HEK293 (cell line): ENCODE data around the gene BCDIN3D.

ENCODE experiments used
- CTCF ChIA-PET: fragments of 350-600 bp; formaldehyde crosslinking; extraction: SDS; loops from one replicate; lab custom pipeline; 2021; ENCODE audit warnings: antibody characterized with exemption; lab: Yijun Ruan, JAX
- POLR2A ChIA-PET: fragments of 300-600 bp; formaldehyde crosslinking; extraction: SDS; loops from one replicate; lab custom pipeline; 2020; ENCODE audit warnings: antibody characterized with exemption, inconsistent platforms; lab: Yijun Ruan, JAX
- H3K27ac ChIP-seq: fragments of 200-500 bp; sonication (Bioruptor generic); 2 replicates; pipeline ENCODE4 v1.5.1; 2014; ENCODE audit warnings: low read depth, low read length, control low read depth, inconsistent platforms; ENCODE audit errors: extremely low read depth
- H3K36me3 ChIP-seq, 2 experiments: fragments of 200-500 bp in 1 of 2; sonication (Bioruptor generic) in 1 of 2; 1 replicate in 1 of 2; 2 replicates in 1 of 2; pipeline ENCODE4 v1.5.1; 2014 to 2017; ENCODE audit warnings: inconsistent platforms in 2 of 2, low read length in 2 of 2; ENCODE audit not compliant: control insufficient read depth in 2 of 2, insufficient read depth in 1 of 2
- H3K4me1 ChIP-seq: fragments of 200-500 bp; sonication (Bioruptor generic); 2 replicates; pipeline ENCODE4 v1.5.1; 2014; ENCODE audit warnings: mild to moderate bottlenecking, low read length, inconsistent platforms; ENCODE audit not compliant: control insufficient read depth, insufficient read depth
- H3K4me3 ChIP-seq: 2 replicates; pipeline ENCODE4 v1.5.1; 2011; ENCODE audit warnings: low read depth, mild to moderate bottlenecking, control low read depth, low read length, moderate library complexity
- H3K9me3 ChIP-seq: fragments of 200-500 bp; sonication (Bioruptor generic); 2 replicates; pipeline ENCODE4 v1.5.1; 2014; ENCODE audit warnings: low read depth, low read length, inconsistent platforms; ENCODE audit not compliant: control insufficient read depth, insufficient read depth
- MEIS1 ChIP-seq: sonication (generic); formaldehyde crosslinking; IDR thresholded peaks from 2 replicates; pipeline ENCODE4 v1.8.1; 2022; ENCODE audit warnings: missing genetic modification reagents, mild to moderate bottlenecking, borderline replicate concordance
- SP3 ChIP-seq: fragments of 450-650 bp; formaldehyde crosslinking; IDR thresholded peaks from 2 replicates; pipeline ENCODE4 v1.5.1; 2016; ENCODE audit warnings: missing biosample characterization, missing genetic modification characterization
- ZFP69B ChIP-seq: fragments of 450-650 bp; formaldehyde crosslinking; IDR thresholded peaks from 2 replicates; pipeline ENCODE4 v1.5.1; 2016; ENCODE audit warnings: missing biosample characterization, missing genetic modification characterization
- ZNF132 ChIP-seq: fragments of 450-650 bp; formaldehyde crosslinking; IDR thresholded peaks from 2 replicates; pipeline ENCODE4 v1.5.1; 2017; ENCODE audit warnings: missing biosample characterization, missing genetic modification characterization, borderline replicate concordance
- ZNF18 ChIP-seq: fragments of 450-650 bp; formaldehyde crosslinking; IDR thresholded peaks from 2 replicates; pipeline ENCODE4 v1.5.1; 2016; ENCODE audit warnings: missing biosample characterization, missing genetic modification characterization
- ZNF354C ChIP-seq: fragments of 450-650 bp; formaldehyde crosslinking; IDR thresholded peaks from 2 replicates; pipeline ENCODE4 v1.5.1; 2016; ENCODE audit warnings: missing biosample characterization, missing genetic modification characterization, low read depth, borderline replicate concordance
- TF ChIP-seq, protein P1 (sequence below): fragments of 450-650 bp; formaldehyde crosslinking; IDR thresholded peaks from 2 replicates; pipeline ENCODE4 v1.5.1; 2016; ENCODE audit warnings: missing biosample characterization, missing genetic modification characterization
- TF ChIP-seq, protein P2 (sequence below): fragments of 450-650 bp; formaldehyde crosslinking; IDR thresholded peaks from 2 replicates; pipeline ENCODE4 v1.5.1; 2017; ENCODE audit warnings: missing biosample characterization, missing genetic modification characterization
- TF ChIP-seq, protein P3 (sequence below): fragments of 450-650 bp; formaldehyde crosslinking; IDR thresholded peaks from 2 replicates; pipeline ENCODE4 v1.5.1; 2016; ENCODE audit warnings: missing biosample characterization, missing genetic modification characterization, low read depth
- TF ChIP-seq, protein P4 (sequence below): fragments of 450-650 bp; formaldehyde crosslinking; IDR thresholded peaks from 2 replicates; pipeline ENCODE4 v1.5.1; 2016; ENCODE audit warnings: missing biosample characterization, missing genetic modification characterization

BCDIN3D gene

DNA sequence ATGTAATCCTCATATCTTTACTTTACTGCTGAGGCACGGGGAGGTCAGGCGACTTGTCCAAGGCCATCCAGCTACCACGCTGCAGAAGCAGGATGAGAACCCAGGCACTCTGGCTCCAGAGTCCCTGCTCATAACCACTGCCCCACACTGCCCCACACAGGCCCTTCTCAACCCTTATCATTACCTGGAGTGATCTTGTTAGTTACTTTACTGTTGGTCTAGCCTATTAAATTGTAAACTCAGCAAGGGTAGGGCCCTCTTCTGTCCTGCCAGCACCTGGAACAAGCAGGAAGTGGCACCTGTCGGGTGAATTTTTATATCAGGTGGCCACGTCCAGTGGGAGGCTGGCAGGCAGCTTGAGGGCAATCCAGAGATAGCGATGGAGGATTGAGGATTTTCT, 48.6 kb upstream of the BCDIN3D start:
- TF ChIP-seq ZNF354C (tag by site-specific recombination) (no peak), ZNF132 (tag by site-specific recombination) (no peak), SP3 (tag by site-specific recombination) (no peak)
- ChIA-PET CTCF (interaction anchor here (1.4 to 5.1 kb wide), 2 partner anchors 23 to 54 kb away, joined by 6 to 27 read pairs; no protein-coding TSS in a partner anchor), POLR2A (interaction anchor here (1.3 kb wide), 1 partner anchor 23 kb away, joined by 3 read pairs; no protein-coding TSS in a partner anchor)
- no peaks in the 10 kb centered on the region for H3K4me1 ChIP-seq
- H3K27ac ChIP-seq: no peak overlapping the region
- no peaks in the 10 kb centered on the region for H3K9me3 ChIP-seq
- H3K4me3 ChIP-seq: no peak overlapping the region
- H3K36me3 ChIP-seq: no peaks in the 10 kb centered on the region

- no peaks in the 10 kb centered on the region for H3K36me3 ChIP-seq
- H3K9me3 ChIP-seq: no peaks in the 10 kb centered on the region
- no peak overlapping the region for H3K27ac ChIP-seq
- POLR2A ChIA-PET: no interaction called here
- CTCF ChIA-PET: interaction anchor here (5.1 kb wide), 1 partner anchor 23 kb away, joined by 27 read pairs; no protein-coding TSS in a partner anchor
- TF ChIP-seq, protein P1, sequence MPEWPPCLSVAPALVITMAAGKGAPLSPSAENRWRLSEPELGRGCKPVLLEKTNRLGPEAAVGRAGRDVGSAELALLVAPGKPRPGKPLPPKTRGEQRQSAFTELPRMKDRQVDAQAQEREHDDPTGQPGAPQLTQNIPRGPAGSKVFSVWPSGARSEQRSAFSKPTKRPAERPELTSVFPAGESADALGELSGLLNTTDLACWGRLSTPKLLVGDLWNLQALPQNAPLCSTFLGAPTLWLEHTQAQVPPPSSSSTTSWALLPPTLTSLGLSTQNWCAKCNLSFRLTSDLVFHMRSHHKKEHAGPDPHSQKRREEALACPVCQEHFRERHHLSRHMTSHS (tag by site-specific recombination): no peak
- TF ChIP-seq ZFP69B (tag by site-specific recombination) (no peak), MEIS1 (CRISPR knock-in tag) (no peak)
- TF ChIP-seq, protein P2, sequence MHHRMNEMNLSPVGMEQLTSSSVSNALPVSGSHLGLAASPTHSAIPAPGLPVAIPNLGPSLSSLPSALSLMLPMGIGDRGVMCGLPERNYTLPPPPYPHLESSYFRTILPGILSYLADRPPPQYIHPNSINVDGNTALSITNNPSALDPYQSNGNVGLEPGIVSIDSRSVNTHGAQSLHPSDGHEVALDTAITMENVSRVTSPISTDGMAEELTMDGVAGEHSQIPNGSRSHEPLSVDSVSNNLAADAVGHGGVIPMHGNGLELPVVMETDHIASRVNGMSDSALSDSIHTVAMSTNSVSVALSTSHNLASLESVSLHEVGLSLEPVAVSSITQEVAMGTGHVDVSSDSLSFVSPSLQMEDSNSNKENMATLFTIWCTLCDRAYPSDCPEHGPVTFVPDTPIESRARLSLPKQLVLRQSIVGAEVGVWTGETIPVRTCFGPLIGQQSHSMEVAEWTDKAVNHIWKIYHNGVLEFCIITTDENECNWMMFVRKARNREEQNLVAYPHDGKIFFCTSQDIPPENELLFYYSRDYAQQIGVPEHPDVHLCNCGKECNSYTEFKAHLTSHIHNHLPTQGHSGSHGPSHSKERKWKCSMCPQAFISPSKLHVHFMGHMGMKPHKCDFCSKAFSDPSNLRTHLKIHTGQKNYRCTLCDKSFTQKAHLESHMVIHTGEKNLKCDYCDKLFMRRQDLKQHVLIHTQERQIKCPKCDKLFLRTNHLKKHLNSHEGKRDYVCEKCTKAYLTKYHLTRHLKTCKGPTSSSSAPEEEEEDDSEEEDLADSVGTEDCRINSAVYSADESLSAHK (tag by site-specific recombination): peak; percentile 41; the same call in 1 of the 2 replicates
- TF ChIP-seq, protein P3, sequence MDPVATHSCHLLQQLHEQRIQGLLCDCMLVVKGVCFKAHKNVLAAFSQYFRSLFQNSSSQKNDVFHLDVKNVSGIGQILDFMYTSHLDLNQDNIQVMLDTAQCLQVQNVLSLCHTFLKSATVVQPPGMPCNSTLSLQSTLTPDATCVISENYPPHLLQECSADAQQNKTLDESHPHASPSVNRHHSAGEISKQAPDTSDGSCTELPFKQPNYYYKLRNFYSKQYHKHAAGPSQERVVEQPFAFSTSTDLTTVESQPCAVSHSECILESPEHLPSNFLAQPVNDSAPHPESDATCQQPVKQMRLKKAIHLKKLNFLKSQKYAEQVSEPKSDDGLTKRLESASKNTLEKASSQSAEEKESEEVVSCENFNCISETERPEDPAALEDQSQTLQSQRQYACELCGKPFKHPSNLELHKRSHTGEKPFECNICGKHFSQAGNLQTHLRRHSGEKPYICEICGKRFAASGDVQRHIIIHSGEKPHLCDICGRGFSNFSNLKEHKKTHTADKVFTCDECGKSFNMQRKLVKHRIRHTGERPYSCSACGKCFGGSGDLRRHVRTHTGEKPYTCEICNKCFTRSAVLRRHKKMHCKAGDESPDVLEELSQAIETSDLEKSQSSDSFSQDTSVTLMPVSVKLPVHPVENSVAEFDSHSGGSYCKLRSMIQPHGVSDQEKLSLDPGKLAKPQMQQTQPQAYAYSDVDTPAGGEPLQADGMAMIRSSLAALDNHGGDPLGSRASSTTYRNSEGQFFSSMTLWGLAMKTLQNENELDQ (tag by site-specific recombination): 0 out of 2 replicates have a peak, but pooled peaks have one; percentile 41
- TF ChIP-seq, all 188 proteins: peak for 2
- no peak overlapping the region for H3K4me3 ChIP-seq
- no peaks in the 10 kb centered on the region for H3K4me1 ChIP-seq
Measured at GRCh38 chr12:49891012-49891411, 48.1 kb upstream of the BCDIN3D start.

GRCh38 chr12:49890096-49890461, 47.2 kb upstream of the BCDIN3D start:
- no peak overlapping the region for H3K27ac ChIP-seq
- ChIA-PET POLR2A (no interaction called here), CTCF (interaction anchor here (0.6 to 2.0 kb wide), 3 partner anchors 23 to 344 kb away, joined by 3 to 10 read pairs (median 3); no protein-coding TSS in a partner anchor)

More at GRCh38 chr12:49890096-49890461, 47.2 kb upstream of the BCDIN3D start:
- Histone ChIP-seq H3K4me3 (no peak overlapping the region), H3K36me3 (no peaks in the 10 kb centered on the region), H3K4me1 (0 out of 2 replicates have a peak, but pooled peaks cover 1% of the 10 kb centered on the region), H3K9me3 (no peaks in the 10 kb centered on the region)
- TF ChIP-seq ZNF18: no peak
- TF ChIP-seq, protein P4, sequence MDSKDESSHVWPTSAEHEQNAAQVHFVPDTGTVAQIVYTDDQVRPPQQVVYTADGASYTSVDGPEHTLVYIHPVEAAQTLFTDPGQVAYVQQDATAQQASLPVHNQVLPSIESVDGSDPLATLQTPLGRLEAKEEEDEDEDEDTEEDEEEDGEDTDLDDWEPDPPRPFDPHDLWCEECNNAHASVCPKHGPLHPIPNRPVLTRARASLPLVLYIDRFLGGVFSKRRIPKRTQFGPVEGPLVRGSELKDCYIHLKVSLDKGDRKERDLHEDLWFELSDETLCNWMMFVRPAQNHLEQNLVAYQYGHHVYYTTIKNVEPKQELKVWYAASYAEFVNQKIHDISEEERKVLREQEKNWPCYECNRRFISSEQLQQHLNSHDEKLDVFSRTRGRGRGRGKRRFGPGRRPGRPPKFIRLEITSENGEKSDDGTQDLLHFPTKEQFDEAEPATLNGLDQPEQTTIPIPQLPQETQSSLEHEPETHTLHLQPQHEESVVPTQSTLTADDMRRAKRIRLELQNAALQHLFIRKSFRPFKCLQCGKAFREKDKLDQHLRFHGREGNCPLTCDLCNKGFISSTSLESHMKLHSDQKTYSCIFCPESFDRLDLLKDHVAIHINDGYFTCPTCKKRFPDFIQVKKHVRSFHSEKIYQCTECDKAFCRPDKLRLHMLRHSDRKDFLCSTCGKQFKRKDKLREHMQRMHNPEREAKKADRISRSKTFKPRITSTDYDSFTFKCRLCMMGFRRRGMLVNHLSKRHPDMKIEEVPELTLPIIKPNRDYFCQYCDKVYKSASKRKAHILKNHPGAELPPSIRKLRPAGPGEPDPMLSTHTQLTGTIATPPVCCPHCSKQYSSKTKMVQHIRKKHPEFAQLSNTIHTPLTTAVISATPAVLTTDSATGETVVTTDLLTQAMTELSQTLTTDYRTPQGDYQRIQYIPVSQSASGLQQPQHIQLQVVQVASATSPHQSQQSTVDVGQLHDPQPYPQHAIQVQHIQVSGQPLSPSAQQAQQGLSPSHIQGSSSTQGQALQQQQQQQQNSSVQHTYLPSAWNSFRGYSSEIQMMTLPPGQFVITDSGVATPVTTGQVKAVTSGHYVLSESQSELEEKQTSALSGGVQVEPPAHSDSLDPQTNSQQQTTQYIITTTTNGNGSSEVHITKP (tag by site-specific recombination): peak; percentile 39; the same call in 1 of the 2 replicates
